Subcutaneous adipose tissue (tissue), 4 donors: ENCODE data around the gene GLT8D1. TPM values are rescaled to one million over a fixed set of nuclear protein-coding genes. Genes with fewer than 3 reads are reported as not detected.

ENCODE experiments used
- total RNA-seq, 4 donors: library from RNA; depleted of rRNA; stranded (reverse); fragments of >200 nt; gene quantifications; one replicate each; pipeline ENCODE4 v1.1.0, GENCODE V29; 2016
- TF ChIP-seq, protein P1 (sequence below): fragments of 450-650 bp; IDR thresholded peaks from one replicate; pipeline ENCODE4 v1.5.1; 2016; ENCODE audit warnings: low read depth, mild to moderate bottlenecking, control low read depth, antibody characterized with exemption, moderate library complexity

Gene GLT8D1
- total RNA-seq, 4 donors from 2014 or later, result 35.2 to 53.9 (median 46.2) TPM

GRCh38 chr3:52710512-52710911, 4.9 kb upstream of the GLT8D1 start:
- TF ChIP-seq, protein P1, sequence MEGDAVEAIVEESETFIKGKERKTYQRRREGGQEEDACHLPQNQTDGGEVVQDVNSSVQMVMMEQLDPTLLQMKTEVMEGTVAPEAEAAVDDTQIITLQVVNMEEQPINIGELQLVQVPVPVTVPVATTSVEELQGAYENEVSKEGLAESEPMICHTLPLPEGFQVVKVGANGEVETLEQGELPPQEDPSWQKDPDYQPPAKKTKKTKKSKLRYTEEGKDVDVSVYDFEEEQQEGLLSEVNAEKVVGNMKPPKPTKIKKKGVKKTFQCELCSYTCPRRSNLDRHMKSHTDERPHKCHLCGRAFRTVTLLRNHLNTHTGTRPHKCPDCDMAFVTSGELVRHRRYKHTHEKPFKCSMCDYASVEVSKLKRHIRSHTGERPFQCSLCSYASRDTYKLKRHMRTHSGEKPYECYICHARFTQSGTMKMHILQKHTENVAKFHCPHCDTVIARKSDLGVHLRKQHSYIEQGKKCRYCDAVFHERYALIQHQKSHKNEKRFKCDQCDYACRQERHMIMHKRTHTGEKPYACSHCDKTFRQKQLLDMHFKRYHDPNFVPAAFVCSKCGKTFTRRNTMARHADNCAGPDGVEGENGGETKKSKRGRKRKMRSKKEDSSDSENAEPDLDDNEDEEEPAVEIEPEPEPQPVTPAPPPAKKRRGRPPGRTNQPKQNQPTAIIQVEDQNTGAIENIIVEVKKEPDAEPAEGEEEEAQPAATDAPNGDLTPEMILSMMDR, result no peak

GRCh38 chr3:52707585-52707984, 2.0 kb upstream of the GLT8D1 start:
- TF ChIP-seq, protein P1, result no peak

GRCh38 chr3:52705438-52705687, 228 bp downstream of the GLT8D1 start:
- TF ChIP-seq, protein P1, result no peak

DNA sequence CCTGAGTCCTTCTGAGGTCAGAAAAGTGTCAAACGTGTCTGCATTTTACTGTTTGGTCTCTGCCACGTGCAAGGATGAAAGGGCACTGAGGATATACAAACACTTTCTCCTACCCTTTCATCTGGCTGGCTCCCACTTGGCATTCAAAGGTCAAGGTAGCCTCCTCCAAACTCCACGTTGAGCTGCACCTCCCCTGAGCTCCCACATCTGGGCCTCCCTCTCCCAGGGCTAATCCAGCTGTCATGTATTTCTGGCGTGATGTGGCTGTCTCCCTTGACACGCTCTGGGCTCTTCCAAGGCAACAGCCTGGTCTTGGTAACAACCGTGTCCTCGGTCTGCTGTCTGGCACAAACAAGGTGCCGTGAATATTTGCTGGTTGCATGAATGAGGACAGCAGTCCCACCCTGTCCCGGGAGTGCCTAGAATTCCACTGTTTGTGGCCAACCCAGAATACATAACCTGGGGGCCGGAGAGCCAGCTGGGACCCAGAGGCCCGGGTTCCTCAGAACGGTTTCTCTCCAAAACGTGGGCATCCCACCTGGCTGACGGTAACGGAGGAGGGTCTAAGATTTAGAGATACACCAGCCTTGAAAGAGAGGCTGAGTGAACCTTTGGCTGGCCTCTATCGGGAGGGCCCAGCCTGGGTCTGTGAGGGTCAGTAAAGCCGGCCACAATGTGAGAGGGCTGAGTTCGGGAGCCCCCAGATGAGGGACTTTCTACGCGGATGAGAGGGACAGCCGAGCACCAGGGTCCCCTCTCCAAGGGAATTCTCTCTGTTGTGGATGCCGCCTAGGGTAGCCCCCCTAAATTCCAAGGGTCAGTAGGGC, 767 bp downstream of the GLT8D1 start:
- TF ChIP-seq, protein P1, result no peak

DNA sequence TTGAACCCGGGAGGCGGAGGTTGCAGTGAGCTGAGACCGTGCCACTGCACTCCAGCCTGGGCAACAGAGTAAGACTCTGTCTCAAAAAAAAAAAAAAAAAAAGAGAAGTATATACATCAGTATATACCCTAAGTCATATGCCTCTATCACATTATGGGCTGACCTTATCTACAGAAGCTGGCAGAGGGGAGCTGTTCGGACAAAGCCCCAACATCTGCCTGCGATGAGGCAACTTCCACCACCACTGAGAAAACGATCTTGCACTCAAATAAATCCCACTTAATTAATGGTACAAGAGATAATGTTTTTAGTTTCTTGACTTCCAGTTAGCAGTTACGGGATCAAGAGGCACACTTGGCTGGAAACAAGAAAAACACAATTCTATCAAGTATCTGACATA, 2.2 kb downstream of the GLT8D1 start:
- TF ChIP-seq, protein P1, result no peak

DNA sequence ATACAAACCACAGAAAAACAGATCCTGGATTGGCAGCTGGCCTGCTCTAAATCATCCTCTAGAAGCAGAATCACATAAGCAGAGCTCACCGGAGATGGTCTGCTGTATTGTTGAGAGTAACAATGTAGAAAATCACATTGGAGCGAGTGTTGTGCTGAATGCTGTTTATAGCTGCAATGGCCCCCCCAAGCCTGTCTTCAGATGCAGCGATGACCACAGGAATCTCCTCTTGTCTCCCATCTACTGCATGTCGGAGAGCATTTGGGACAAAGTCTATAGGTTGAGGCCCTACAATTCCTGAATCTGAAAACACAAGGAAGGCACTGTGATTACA, 8.0 kb downstream of the GLT8D1 start:
- TF ChIP-seq, protein P1, result no peak

DNA sequence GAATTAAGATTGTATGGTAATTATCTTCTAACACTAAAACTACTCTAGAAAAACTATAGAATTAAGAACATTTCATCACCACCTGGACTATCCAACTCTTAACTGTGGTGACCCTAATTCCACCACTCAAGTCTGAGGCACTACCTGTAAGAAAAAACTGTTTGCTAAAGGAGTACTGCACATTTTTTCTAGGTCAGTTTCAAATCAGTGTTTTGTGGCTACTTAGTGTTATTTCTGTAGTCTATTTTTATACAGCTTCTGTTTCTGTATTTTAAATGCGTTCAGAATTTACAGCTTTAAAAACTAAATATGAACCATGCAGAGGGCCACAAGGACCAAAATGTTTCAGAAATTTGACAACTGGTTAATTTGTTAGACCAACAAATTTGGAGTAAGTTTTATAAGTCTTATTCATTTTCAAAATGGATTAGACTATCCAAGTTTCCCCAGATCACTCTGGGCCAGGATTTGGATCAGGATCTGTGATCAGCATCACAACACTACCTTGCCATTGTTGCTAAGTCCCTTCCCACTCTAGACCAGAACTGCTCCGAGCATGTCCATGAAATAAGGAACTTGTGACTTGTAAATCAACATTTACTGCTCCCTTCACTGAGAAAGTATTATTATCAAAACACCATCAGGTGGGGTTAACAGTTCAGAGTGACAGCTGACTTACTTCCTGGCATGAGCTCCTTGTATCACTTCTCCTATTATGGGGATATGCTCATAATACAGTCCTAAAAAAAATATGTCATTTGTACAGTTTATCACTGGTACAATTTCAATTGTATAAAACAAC, 8.6 kb downstream of the GLT8D1 start:
- TF ChIP-seq, protein P1, result no peak
